ENCODE measurements around the gene JAML. TPM values are rescaled to one million over a fixed set of nuclear protein-coding genes. Genes with fewer than 3 reads are reported as not detected.

Gene JAML
- total and polyA plus RNA-seq, 2 experiments from 2014 or later = 0.56 to 1.0 TPM

GRCh38 chr11:118223992-118224391 lies 819 bp downstream of the JAML start (continued):
- TF ChIP-seq, protein P1, sequence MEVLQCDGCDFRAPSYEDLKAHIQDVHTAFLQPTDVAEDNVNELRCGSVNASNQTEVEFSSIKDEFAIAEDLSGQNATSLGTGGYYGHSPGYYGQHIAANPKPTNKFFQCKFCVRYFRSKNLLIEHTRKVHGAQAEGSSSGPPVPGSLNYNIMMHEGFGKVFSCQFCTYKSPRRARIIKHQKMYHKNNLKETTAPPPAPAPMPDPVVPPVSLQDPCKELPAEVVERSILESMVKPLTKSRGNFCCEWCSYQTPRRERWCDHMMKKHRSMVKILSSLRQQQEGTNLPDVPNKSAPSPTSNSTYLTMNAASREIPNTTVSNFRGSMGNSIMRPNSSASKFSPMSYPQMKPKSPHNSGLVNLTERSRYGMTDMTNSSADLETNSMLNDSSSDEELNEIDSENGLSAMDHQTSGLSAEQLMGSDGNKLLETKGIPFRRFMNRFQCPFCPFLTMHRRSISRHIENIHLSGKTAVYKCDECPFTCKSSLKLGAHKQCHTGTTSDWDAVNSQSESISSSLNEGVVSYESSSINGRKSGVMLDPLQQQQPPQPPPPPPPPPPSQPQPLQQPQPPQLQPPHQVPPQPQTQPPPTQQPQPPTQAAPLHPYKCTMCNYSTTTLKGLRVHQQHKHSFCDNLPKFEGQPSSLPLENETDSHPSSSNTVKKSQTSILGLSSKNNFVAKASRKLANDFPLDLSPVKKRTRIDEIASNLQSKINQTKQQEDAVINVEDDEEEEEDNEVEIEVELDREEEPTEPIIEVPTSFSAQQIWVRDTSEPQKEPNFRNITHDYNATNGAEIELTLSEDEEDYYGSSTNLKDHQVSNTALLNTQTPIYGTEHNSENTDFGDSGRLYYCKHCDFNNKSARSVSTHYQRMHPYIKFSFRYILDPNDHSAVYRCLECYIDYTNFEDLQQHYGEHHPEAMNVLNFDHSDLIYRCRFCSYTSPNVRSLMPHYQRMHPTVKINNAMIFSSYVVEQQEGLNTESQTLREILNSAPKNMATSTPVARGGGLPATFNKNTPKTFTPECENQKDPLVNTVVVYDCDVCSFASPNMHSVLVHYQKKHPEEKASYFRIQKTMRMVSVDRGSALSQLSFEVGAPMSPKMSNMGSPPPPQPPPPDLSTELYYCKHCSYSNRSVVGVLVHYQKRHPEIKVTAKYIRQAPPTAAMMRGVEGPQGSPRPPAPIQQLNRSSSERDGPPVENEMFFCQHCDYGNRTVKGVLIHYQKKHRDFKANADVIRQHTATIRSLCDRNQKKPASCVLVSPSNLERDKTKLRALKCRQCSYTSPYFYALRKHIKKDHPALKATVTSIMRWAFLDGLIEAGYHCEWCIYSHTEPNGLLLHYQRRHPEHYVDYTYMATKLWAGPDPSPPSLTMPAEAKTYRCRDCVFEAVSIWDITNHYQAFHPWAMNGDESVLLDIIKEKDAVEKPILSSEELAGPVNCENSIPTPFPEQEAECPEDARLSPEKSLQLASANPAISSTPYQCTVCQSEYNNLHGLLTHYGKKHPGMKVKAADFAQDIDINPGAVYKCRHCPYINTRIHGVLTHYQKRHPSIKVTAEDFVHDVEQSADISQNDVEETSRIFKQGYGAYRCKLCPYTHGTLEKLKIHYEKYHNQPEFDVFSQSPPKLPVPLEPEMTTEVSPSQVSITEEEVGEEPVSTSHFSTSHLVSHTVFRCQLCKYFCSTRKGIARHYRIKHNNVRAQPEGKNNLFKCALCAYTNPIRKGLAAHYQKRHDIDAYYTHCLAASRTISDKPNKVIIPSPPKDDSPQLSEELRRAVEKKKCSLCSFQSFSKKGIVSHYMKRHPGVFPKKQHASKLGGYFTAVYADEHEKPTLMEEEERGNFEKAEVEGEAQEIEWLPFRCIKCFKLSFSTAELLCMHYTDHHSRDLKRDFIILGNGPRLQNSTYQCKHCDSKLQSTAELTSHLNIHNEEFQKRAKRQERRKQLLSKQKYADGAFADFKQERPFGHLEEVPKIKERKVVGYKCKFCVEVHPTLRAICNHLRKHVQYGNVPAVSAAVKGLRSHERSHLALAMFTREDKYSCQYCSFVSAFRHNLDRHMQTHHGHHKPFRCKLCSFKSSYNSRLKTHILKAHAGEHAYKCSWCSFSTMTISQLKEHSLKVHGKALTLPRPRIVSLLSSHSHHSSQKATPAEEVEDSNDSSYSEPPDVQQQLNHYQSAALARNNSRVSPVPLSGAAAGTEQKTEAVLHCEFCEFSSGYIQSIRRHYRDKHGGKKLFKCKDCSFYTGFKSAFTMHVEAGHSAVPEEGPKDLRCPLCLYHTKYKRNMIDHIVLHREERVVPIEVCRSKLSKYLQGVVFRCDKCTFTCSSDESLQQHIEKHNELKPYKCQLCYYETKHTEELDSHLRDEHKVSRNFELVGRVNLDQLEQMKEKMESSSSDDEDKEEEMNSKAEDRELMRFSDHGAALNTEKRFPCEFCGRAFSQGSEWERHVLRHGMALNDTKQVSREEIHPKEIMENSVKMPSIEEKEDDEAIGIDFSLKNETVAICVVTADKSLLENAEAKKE (CRISPR knock-in tag; IDR thresholded peaks at IDR 0.05) = no peak

DNA sequence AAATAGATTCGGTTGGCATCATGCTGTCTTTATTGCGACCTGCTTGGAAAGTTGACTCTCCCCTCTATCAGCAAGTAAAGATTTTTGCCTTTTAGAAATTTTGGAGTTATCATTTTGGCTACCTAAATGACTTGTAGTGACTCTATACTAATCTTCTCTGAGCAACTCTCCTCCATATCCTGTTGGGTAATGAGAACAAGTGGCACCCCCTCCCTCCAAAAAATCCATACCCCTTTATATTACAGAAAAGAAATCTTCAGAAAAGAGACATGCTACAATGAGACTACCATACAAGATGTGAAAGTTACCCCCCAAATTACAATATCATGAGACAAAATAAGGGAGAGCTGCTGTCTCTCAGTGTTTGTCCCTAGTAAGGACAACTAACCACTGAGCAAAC lies 1.2 kb downstream of the JAML start:
- no peak overlapping the region for H3K27ac Mint-ChIP-seq
- no peak for ATAC-seq
- TF ChIP-seq, protein P1 (CRISPR knock-in tag; IDR thresholded peaks at IDR 0.05) = no peak
- TF ChIP-seq JUNB (IDR thresholded peaks at IDR 0.05; ENCODE audit: unreplicated experiment) (no peak), ZNF331 (CRISPR knock-in tag; IDR thresholded peaks at IDR 0.05; ENCODE audit: low read depth) (no peak), STAT1 (IDR thresholded peaks at IDR 0.05; ENCODE audit: unreplicated experiment) (no peak), CREB1 (CRISPR knock-in tag; IDR thresholded peaks at IDR 0.05; ENCODE audit: low read depth) (no peak), CTCF (conservative IDR thresholded peaks at IDR 0.05; ENCODE audit: low read depth in 2 of 2) (no peak)

More for the DNA sequence above, 1.2 kb downstream of the JAML start:
- H3K9me3 Mint-ChIP-seq = no peaks in the 10 kb centered on the region
- Histone ChIP-seq H3K27ac (ENCODE audit: low read depth) (no peak overlapping the region), H2AFZ (no peak overlapping the region), H3K4me1 (ENCODE audit: insufficient read depth) (no peaks in the 10 kb centered on the region), H3K36me3 (ENCODE audit: insufficient read depth) (no peaks in the 10 kb centered on the region), H3K4me2 (no peak overlapping the region), H3K79me2 (replicated peaks; ENCODE audit: insufficient read depth) (no peaks in the 10 kb centered on the region), H4K20me1 (replicated peaks; ENCODE audit: insufficient read depth) (no peaks in the 10 kb centered on the region), H3F3A (replicated peaks; ENCODE audit: low read depth) (no peaks in the 10 kb centered on the region), H3K9me2 (ENCODE audit: insufficient read depth) (no peaks in the 10 kb centered on the region), H3K4me3 (no peak overlapping the region), H3K27me3 (ENCODE audit: insufficient read depth) (no peaks in the 10 kb centered on the region)
- no peaks in the 10 kb centered on the region; the same call in 2 of the 3 replicates for H3K4me1 Mint-ChIP-seq
- no peak overlapping the region for H3K4me3 Mint-ChIP-seq
- no peaks in the 10 kb centered on the region for H3K27me3 Mint-ChIP-seq (ENCODE audit: insufficient read depth, low read depth, poor library complexity)
- DNase-seq (ENCODE audit: low spot score) = no peak
- no peaks in the 10 kb centered on the region for H3K36me3 Mint-ChIP-seq (ENCODE audit: low read depth)
